Measurements from ENCODE around the gene STRADA. TPM values are rescaled to one million over a fixed set of nuclear protein-coding genes. Genes with fewer than 3 reads are reported as not detected.

The STRADA gene
- total RNA-seq, 1 experiment from 2014 or later: 36.6 TPM

GRCh38 chr17:63780507-63780906 is 38.9 kb upstream of the STRADA start:
- peaks cover 40% of the 10 kb centered on the region for H3K36me3 Mint-ChIP-seq (ENCODE audit: insufficient read depth, unreplicated experiment)
- ChIA-PET POLR2A (interaction anchor here (0.6 to 11.5 kb wide), 11 partner anchors 7 to 1876 kb away, joined by 3 to 211 read pairs (median 4); no protein-coding TSS in a partner anchor), CTCF (interaction anchor here (0.6 to 1.5 kb wide), 2 partner anchors 166 to 355 kb away, joined by 4 to 8 read pairs; no protein-coding TSS in a partner anchor)
- H3K27ac Mint-ChIP-seq (ENCODE audit: low read depth, unreplicated experiment): peak overlapping the region; percentile 92
- peaks cover 51% of the 10 kb centered on the region for H3K4me1 Mint-ChIP-seq (ENCODE audit: insufficient read depth, unreplicated experiment)
- no peaks in the 10 kb centered on the region for H3K27me3 Mint-ChIP-seq (ENCODE audit: insufficient read depth, unreplicated experiment)
- BruUV-seq (replicated peaks): no TSS peak
- DNase-seq (ENCODE audit: unreplicated experiment): peak; percentile 69
- no peaks in the 10 kb centered on the region for H3K9me3 Mint-ChIP-seq (ENCODE audit: unreplicated experiment)
- TF ChIP-seq CTCF (IDR thresholded peaks at IDR 0.05; ENCODE audit: unreplicated experiment): no peak
- intact Hi-C loops (cut with micrococcal nuclease): no loop called here
- peak overlapping the region; percentile 28 for H3K4me3 Mint-ChIP-seq (ENCODE audit: unreplicated experiment)

DNA sequence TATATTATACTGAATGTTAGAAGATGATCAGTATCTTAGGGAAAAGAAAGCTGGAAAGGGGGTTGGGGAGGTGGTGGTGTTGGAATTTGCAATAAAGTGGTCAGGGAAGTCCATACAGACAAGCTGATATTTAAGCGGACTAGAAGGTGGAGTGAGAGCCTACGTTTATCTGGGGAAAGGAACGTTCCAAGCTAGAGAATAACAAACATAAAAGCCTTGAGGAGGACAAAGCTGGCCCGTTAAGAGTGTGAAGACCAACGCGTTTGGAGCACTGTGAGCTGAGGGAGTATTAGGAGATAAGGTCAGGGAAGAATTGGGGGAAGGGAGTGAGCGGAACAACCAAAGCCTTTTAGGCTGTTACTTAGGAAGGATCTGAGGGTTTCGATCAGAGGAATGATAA is 33.8 kb upstream of the STRADA start:
- Mint-ChIP-seq H3K27ac (ENCODE audit: low read depth, unreplicated experiment) (peak overlapping the region; percentile 100), H3K36me3 (ENCODE audit: insufficient read depth, unreplicated experiment) (peaks cover 43% of the 10 kb centered on the region), H3K9me3 (ENCODE audit: unreplicated experiment) (no peaks in the 10 kb centered on the region), H3K4me1 (ENCODE audit: insufficient read depth, unreplicated experiment) (peaks cover 30% of the 10 kb centered on the region), H3K4me3 (ENCODE audit: unreplicated experiment) (peak overlapping the region; percentile 76), H3K27me3 (ENCODE audit: insufficient read depth, unreplicated experiment) (no peaks in the 10 kb centered on the region)
- TF ChIP-seq CTCF (IDR thresholded peaks at IDR 0.05; ENCODE audit: unreplicated experiment): no peak
- intact Hi-C loops (cut with micrococcal nuclease): loop anchor here (2.0 kb wide), 1 partner anchor 51 kb away; the partner anchor contains the start of genes FTSJ3 and PSMC5
- DNase-seq (ENCODE audit: unreplicated experiment): peak; percentile 6
- ChIA-PET CTCF (interaction anchor here (0.6 to 1.5 kb wide), 5 partner anchors 9 to 341 kb away, joined by 3 to 8 read pairs (median 3); partner anchors contain the start of gene FTSJ3), POLR2A (interaction anchor here (0.9 to 11.5 kb wide), 17 partner anchors 10 to 763 kb away, joined by 3 to 211 read pairs (median 9); partner anchors contain the start of genes DDX5, FTSJ3, PSMC5 and SMARCD2)
- no TSS peak for BruUV-seq (replicated peaks)

GRCh38 chr17:63774969-63775265 is 33.3 kb upstream of the STRADA start:
- TSS peak; percentile 35 for BruUV-seq (replicated peaks)
- intact Hi-C loops (cut with micrococcal nuclease): loop anchor here (2.0 kb wide), 1 partner anchor 52 kb away; the partner anchor contains the start of genes FTSJ3 and PSMC5
- ChIA-PET POLR2A (interaction anchor here (0.7 to 11.5 kb wide), 20 partner anchors 10 to 764 kb away, joined by 3 to 211 read pairs (median 8); partner anchors contain the start of genes DDX5, FTSJ3, PSMC5 and SMARCD2), CTCF (interaction anchor here (0.6 to 1.5 kb wide), 5 partner anchors 9 to 340 kb away, joined by 3 to 8 read pairs (median 3); partner anchors contain the start of gene FTSJ3)
- Mint-ChIP-seq H3K9me3 (ENCODE audit: unreplicated experiment) (no peaks in the 10 kb centered on the region), H3K4me3 (ENCODE audit: unreplicated experiment) (peak overlapping the region; percentile 76), H3K36me3 (ENCODE audit: insufficient read depth, unreplicated experiment) (peaks cover 46% of the 10 kb centered on the region), H3K27me3 (ENCODE audit: insufficient read depth, unreplicated experiment) (no peaks in the 10 kb centered on the region), H3K4me1 (ENCODE audit: insufficient read depth, unreplicated experiment) (peaks cover 30% of the 10 kb centered on the region), H3K27ac (ENCODE audit: low read depth, unreplicated experiment) (peak overlapping the region; percentile 100)
- DNase-seq (ENCODE audit: unreplicated experiment): peak; percentile 27
- no peak for TF ChIP-seq CTCF (IDR thresholded peaks at IDR 0.05; ENCODE audit: unreplicated experiment)

DNA sequence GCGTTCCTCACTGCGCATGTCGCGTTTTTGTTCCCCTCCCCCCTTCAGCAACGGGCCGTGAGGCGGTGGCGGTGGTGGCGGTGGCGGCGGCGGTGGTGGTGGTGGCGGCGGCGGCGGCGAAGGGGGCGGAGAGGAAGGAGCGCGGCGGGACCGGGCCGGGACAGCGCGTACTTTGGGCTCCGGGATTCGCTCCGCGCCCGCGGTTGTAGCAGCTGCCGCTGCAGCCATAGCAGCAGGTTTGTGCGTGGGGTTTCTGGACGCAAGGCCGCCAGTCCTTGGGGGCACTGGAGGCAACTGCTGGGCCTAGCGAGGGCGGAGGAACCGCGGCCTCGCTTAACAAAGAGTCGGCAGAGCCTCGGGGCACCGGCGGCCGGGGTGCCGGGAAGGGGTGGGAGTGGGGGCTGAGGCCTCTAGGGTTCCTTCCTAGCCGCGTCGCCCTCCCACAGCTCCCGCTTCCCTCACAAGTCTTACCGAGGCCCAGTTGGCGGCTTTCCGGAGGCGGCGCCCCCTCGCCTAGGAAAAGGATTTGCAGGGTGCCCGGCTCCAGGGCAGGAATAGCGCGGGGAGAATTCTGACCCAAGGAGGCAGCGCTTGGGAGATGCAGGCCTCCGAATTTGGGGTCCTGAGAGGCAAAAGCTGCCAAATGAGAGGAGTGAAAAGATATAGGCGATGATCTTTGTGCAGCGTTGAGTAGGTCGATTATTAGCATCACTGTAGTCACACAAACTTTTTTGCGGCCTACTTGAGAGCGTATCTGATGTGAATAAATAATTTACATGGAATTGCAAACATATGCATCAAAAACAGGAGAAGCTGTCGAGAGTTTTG is 32.8 kb upstream of the STRADA start, which contains the start of gene DDX42:
DDX42 (plus strand) TSS at position 30 of the 828 bp plus-strand sequence. CDS start 12,880 bp downstream, outside the sequence.
- Mint-ChIP-seq H3K9me3 (ENCODE audit: unreplicated experiment) (no peaks in the 10 kb centered on the region), H3K27me3 (ENCODE audit: insufficient read depth, unreplicated experiment) (no peaks in the 10 kb centered on the region), H3K36me3 (ENCODE audit: insufficient read depth, unreplicated experiment) (peaks cover 41% of the 10 kb centered on the region), H3K4me3 (ENCODE audit: unreplicated experiment) (peak within 1 kb of the TSS; percentile 76), H3K4me1 (ENCODE audit: insufficient read depth, unreplicated experiment) (peaks cover 30% of the 10 kb centered on the region), H3K27ac (ENCODE audit: low read depth, unreplicated experiment) (peak within 1 kb of the TSS; percentile 100)
- DNase-seq (ENCODE audit: unreplicated experiment): peak; percentile 57
- intact Hi-C loops (cut with micrococcal nuclease): loop anchor here (2.0 kb wide), 1 partner anchor 52 kb away; the partner anchor contains the start of genes FTSJ3 and PSMC5
- CTCF ChIA-PET: interaction anchor here (0.6 to 1.5 kb wide), 5 partner anchors 10 to 60 kb away, joined by 3 to 8 read pairs (median 4); partner anchors contain the start of gene FTSJ3
- POLR2A ChIA-PET: interaction anchor here (0.6 to 11.5 kb wide), 36 partner anchors 9 to 897 kb away, joined by 3 to 211 read pairs (median 7); partner anchors contain the start of genes DDX5, FTSJ3, MAP3K3 and PSMC5
- no TSS peak for BruUV-seq (replicated peaks)
- no peak for TF ChIP-seq CTCF (IDR thresholded peaks at IDR 0.05; ENCODE audit: unreplicated experiment)
